Stimulated activated CD4-positive, alpha-beta T cell treated with anti-CD3 and anti-CD28 coated beads, Interleukin-1b, Interleukin-23, amount 100 ng/mL, for 1 hour (primary cell): ENCODE data around the gene DUT.
"Not testable (repeated sequence)": the region's sequence is repeated elsewhere in the genome, so short reads cannot be mapped to it uniquely, and the experiment has no call there.

Source experiments
- DNase-seq, 2 donors: peaks; one replicate each; pipeline ENCODE4 v3.0.0-alpha.2; 2020; ENCODE audit warnings: low read depth in 2 of 2

Gene DUT

DNA sequence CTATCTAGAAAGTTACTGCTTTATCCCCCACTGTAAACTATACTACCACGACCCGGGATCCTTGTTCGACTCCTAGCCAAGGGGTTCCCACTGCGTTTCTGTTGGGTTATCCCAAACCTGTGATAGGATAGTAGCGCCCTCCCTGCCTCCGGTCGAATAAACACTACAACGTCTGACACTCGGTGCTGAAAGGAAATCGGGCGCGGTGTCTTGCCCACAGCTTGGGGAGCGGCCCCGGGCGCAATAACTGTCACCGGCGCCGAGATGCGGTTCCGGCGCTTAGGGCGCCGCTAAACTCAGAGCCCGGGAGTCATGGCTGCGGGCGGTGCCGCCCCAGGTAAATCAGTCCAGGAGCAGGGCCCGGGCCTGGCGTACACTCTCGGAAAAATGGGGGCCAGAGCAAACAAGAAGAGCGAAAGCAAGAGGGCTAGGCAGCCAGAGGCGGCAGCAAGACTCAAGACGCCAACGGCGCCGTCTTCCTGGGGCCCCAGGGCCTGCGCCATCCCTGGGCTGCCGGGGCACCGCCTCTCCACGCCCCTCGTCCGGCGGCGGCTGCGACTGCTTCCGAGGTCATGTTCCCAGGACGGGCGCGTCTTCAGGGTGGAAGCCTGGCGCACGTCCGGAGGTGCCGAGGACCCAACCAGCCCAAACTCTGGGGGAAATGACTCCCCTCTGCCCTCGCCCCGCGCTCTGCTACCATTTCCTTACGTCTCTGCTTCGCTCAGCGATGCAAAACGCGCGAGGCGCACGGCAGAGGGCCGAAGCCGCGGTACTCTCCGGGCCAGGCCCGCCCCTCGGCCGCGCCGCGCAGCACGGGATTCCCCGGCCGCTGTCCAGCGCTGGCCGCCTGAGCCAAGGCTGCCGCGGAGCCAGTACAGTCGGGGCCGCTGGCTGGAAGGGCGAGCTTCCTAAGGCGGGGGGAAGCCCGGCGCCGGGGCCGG lies at the start of gene DUT:
Gene DUT, plus strand, starts transcription at position 575 of the 941 bp plus-strand sequence. Its CDS starts 87 bp downstream, at position 662.
- peak; percentile 34 to 60 for DNase-seq

DNA sequence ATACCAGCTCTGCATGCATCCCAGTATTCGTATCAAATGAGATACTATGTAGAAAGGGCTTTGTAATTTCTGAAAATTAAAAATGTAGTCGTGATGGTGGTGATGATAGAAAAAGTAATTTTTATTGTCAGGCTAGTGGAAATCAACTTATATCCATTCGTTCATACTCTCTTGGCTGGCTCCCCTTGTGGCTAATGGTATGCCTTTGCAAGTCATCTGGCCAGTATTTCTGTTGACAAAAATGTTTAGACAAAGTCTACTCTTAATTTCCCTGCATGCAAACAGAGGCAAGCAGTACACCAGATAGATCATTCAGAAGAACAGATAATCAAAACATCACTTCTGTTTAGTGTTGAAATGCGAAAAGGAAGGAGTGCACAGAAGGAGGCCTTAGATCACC lies 49.6 kb upstream of the DUT start:
- no peak for DNase-seq

DNA sequence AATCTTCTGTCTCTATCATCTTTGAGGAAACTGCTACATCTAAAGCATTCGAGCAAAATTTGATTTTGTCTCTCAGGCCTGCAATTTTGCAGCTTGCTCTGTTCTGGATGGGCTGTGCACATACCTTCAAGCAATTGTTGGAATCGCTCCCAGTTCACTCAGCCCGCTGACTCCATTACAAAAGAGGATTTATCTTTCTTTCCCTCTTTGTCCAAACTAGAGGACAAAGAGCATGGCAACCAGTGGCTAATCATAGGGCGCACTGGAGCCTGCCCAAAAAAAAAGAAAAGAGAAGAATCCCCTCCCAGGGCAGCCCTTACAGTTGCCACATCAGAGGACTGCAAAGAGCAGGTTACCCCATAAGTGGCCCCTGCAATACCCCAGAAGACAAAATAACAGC lies 49.0 kb upstream of the DUT start:
- no peak for DNase-seq

DNA sequence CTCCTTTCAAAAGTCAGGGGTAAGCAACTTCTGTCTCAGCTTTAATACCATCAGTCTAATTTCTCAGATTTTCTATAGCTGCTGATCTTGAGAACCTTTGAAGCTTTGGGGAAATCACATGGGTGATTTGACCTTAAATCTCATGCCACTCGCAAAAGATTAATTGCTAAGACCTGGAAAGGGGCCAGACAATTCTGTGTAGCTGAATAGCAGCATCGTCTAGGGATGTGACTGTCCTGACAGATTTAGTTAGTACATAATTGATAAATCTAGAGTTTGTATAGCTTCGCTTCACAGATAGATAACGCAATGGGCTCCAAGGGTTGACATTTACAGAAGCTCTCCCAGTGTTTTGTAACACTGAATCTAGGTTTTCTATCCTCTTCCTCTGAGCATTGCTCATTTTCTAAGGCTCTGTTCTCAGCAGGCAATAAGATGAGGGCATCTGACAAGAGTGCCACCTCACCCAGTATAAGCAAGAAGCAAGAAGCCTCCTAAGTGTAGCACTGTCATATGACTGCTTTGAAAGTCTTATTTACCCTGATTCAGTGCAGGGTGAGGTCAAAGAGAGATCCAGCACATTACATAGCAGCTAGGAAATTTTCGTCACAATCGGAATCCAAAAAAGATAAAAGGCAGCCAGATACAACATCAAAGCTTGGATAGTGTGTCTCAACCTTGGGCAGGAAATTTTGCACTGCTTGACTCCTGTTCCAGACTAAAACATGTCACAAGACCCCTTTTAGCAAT lies 47.7 kb upstream of the DUT start:
- DNase-seq = no peak

DNA sequence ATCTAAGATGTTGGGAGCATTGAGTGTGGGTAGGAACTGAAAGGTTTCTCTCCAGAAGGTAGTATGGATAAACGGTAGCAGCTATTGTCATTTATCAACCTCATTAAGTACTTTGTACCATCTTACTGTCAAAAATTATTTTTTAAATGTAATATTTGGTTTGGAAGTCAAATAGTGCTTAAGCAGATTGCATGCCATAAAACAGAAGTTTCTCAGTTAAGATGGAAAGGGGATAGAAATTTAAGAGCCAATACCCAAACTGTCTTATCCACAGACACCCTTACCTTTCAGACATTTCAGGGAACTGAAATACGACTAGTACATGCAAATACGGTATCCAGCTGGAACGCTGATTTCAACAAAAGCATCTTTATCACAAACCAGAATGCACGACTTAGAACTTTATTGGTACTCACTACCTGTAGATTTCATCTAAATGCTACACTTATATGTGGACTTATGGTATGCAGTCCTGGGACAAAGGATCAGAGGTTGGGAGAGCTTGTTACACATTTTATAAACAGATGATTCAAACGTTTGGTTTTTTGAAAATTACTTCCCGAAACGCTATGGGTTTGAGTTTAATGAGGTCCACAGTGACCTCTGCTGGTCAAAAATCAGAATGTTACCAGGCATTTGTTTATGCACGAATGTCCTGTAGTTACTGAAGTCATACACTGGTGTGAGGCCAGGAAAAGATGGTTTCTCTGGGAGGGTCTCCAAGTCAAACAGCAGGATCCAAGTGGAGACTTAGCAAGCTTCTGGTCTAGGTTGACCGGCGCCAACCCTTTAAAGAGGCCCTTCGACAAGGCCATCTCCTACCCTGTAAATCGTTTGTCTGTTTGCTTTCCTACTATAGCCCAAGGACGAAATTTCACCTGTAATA lies 45.7 kb upstream of the DUT start:
- no peak for DNase-seq

DNA sequence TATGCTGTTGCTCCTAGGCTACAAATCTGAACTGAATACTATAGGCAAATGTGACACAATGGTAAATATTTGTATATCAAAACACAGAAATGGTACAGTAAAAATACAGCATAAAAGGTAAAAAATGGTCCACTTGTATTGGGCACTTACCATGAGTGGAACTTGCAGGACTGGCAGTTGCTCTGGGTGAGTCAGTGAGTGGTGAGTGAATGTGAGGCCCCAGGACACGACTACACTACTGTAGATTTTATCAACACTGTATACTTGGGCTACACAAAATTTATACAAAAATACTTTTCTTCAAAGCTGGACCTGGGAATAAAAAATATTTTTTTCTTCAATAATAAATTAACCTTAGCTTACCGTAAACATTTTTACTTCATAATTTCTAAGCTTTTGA lies 41.6 kb upstream of the DUT start:
- no peak for DNase-seq

DNA sequence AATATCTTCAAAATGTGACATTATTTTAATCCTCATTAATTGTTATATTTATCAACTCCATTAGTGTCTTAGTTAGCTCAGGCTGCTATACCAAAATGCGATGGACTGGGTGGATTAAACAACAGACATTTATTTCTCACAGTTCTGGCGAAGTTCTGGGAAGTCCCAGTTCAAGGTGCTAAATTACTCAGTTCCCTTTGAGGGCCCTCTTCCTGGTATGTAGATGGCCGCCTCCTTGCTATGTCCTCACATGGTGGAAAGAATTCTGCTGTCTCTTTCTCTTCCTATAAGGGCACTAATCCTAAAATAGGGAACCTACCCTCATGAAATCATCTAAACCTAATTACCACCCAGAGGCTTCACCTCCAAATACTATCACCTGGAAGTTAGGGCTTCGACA lies 38.8 kb upstream of the DUT start:
- DNase-seq = no peak

DNA sequence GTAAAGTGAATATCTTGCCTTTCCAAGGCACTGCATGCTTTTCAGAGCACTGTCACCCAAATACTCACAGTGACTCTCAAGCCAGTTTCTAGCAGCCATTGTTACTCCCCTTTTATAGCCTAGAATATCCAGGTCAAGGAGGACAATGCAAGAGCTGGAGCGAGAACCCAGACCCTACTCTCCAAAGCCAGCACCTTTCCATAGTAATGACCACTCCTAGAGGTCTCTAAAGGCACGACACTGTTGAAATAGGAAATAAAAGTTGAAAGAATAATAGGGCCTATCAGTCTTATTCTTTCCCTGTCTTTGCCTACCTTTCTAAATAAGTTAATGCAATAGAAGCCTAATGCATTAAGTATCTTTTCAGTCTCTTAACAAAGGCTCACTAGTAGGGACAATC lies 33.6 kb upstream of the DUT start:
- DNase-seq = no peak

DNA sequence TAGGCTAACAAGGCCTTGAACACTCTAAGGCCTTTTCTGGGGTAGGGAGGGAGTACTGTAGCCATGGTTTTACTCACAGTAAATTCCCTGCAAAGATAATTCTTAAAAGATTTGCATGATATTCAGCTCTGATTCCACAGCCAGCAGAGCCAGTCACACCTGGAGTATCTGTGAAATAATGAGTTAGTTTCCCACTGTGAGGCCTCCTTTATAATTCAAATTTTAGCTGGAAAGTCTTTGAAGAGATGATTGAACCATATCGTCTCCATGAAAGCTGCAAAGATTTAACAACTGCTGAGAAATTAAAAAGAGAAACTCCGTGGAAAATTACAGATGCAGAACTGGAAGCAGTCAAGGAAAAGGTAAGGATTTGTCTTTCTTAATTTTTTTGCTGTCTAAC lies 32.3 kb upstream of the DUT start:
- DNase-seq = no peak

DNA sequence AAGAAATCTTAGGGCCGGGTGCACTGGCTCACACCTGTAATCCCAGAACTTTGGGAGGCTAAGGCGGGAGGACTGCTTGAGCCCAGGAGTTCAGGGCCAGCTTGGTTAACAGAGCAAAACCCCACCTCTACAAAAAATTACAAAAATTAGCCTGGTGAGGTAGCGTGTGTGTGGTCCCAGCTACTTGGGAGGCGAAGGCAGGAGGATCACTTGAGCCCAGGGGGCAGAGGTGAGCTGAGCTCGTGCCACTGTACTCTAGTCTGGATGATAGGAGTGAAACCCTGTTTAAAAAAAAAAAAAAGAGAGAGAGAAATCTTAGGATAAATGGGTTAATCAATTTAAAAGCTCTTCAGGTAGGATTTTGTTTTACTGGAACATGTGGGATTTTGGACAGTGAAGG lies 31.2 kb upstream of the DUT start:
- DNase-seq = no peak

DNA sequence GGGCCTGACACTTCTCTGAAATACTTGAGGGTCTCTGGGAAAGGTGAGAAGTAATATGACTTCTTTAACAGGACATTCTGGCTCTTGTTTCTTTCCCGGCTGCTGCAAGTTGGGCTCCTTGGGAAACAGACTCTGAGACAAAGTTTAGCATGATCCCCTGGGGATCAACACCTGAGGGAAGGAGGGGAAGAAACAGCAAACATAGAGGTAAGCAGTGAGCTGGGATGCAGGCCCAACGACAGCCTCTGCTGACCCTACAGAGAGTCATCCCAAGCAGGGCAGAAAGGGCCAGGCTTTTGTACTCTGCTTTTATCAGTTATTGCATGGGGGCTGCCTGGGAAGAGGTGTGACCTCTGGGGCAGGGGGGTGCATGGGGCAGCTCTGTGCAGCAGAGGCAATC lies 26.8 kb upstream of the DUT start:
- no peak for DNase-seq

DNA sequence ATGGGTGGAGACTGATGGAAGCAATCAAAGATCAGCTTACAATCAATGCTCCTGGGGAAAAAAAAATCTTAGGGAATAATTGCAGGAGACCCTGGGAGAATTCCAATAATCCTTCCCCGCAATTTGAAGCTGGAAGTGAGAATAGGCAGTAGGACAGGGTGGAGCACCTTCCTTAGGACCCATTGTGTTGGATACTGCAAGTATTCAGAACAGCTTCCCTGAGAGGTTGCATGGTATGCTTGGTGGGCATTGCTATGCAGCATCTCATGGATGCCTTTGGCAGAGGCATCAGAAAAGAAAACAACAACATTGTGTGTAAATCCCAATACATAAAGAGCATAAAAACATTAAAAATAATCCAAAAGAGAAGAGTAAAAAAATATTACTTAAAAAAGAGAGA lies 24.6 kb upstream of the DUT start:
- no peak for DNase-seq

DNA sequence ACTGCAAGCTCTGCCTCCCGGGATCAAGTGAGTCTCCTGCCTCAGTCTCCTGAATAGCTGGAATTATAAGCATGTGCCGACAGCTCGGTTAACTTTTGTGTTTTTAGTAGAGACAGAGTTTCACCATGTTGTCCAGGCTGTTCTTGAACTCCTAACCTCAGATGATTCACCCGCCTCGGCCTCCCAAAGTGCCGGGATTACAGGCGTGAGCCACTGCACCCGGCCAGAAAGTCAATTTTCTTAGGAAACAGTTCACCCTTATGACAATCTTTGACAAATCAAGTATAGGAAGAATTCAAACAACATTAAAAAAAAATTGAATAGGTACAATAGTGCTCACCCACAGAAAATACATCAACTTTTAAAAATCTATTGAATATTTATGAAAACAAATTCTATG lies 23.6 kb upstream of the DUT start:
- DNase-seq = no peak

DNA sequence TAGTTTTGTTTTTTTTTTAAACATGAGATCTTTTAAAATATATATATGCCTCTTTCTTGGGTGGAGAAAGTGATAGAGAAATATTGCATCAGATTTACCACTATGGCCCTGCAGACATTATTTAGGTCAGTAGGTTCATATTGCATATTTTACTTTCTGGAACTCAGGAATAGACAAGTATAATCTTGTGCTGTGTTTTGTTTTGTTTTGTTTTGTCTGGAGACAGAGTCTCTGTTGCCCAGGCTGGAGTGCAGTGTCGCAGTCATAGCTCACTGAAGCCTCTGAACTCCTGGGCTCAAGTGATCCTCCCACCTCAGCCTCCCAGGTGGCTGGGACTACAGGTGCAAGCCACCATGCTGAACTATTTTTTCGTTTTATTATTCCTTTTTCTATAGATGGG lies 21.5 kb upstream of the DUT start:
- no peak for DNase-seq

DNA sequence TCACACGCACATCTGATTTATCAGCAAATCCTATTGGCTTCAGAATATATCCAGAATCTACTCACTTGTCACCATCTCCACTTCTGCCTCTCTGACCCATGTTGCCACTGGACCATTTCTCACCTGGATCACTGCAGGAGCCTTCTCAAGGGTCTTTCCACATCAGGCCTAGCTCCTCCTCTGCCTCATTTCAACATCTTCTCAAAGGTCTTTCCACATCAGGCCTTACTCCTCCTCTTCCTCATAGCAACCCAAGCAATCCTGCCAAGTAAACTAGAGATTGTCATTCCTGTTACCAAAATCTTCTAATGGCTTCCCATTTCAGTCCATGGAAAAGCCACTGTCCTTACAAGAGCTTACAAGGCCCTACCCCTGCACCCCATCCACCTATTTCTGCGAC lies 18.0 kb upstream of the DUT start:
- no peak for DNase-seq

DNA sequence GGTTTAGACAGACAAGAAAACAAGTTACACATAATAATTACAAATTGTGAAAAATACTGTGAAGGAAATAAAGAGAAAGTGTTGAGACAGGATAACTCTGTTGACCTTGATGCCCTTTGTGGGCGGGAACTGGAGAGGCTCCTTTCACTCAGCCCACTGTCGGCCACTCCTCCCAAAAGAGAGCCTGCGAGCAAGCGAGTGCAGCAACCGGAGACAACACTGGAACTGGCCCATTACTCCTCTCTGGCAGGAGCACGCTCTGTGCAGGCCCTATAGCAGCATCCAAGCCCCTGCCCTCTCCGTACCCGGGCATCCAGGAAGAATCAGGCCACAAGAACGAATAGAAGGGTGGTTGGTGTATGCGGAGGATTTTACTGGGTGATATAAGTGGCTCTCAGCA lies 16.2 kb upstream of the DUT start:
- DNase-seq = no peak

DNA sequence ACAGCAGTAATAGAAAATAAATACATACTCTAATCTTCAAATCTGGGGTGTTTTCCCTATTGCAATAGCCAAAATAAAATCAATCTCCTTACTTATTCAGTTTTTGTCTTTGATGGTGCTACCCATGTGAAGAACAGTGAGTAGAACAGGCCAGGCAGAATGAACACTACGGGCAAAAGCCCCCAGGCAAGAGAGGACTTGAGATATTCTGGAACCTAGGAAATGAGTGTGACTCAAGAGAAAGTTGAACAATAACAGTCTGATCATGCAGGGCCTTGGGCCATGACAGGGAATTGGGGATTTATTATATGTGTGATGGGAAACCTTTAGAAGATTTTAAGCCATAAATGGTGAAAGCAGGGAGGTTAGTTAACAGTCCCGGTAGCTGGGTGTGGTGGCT lies 14.0 kb upstream of the DUT start:
- no peak for DNase-seq

DNA sequence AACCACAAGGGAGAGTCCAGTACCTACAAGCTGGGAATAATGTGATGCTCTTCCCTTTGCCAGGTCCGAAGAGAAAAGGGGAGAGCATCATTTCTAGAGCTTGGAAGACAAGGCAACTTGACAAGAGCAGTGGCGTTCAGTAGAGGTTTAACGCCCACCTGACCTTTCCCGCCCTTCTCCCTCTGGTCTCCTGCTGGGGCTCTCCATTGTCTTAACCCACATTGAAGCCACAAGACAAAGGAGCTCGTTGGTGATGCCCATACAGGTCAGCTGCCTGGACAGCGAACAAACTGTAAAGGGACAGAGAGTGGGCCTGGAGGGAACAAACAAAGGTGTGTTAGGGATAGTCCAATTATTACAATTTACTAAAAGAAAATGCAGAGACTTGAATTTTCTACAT lies 13.1 kb upstream of the DUT start:
- no peak for DNase-seq

DNA sequence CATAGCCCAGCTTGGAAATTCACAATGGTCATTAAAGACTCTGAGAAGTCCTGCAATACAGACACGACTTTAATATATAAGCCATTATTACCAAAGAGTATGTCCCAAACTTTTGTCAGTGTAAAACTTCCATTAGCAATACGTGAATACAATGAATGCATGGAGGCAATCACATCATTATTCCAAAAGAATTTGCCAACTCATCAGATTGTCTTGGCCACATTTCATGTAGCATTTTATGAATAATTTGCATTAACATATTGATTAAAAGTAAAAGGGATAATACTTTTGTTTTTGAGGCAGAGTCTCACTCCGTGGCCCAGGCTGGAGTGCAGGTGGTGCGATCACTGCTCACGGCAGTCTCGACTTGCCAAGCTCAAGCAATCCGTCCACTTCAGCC lies 7.9 kb upstream of the DUT start:
- DNase-seq = no peak

DNA sequence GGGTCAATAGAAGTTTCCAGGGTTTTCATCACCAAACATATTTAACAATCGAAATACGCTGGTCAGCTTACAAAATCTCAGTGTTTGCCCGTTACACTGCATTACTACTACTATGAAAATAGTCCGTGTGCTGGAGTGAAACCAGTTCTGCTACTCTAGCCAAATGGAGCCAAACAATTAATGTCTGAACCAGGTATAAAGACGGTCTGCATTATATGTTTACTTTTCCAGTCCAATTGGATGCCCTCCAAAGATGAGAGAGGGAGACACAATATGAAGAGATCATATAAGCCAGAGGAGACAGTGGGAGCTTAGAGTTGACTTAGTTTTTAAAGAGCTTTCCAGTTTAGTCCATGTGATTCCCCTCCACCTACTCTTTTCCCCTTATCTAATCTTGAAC lies 6.3 kb upstream of the DUT start:
- DNase-seq = no peak

DNA sequence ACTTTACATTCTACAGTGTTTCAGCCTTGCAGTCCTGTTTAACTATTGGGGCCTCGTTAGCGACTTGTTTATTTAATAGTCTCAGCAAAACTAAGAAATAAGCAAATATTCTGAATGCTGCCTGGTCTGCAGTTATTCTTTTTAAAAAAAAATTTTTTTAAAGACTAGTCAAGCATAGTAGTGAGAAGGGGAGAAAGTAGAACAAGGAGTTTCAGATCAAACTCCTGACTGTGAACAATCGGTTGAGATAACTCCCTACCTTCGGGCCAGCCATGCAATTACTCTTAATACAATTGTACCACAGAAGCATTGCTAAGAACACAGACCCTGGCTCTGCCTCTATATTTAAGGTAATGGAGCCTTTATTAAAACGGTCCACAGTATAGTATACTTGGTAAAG lies 5.8 kb upstream of the DUT start:
- no peak for DNase-seq

DNA sequence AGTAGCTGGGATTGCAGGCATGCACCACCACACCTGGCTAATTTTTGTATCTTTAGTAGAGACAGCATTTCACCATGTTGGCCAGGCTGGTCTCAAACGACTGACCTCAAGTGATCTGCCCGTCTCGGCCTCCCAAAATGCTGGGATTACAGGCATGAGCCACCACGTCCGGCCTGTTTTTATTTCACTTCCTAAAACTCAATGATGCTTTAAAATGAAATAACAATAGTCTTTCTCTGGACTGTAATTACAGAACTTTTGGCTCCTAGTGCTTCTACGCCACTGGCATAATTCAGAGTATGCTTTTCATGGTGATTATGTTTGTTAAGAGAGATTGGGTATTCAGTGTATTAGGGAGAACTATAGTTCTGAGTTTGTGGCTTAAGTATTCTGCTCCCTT lies 5.0 kb upstream of the DUT start:
- DNase-seq = not testable (repeated sequence)
